HCT116 (cell line): ENCODE measurements around the gene PUM1. TPM values are rescaled to one million over a fixed set of nuclear protein-coding genes. Genes with fewer than 3 reads are reported as not detected.

Source experiments
- ATAC-seq: fragments of 200-7000 bp; cut with Tn5 transposase; 2 replicates; pipeline ENCODE4 v1.9.1; 2020; ENCODE audit warnings: mild to moderate bottlenecking, moderate library complexity
- BruUV-seq: library from RNA; stranded (reverse); fragments of 400-500 nt; replicated peaks from 2 replicates; lab custom pipeline; 2021; lab: Mats Ljungman, UMichigan
- CTCF ChIA-PET: fragments of 300-600 bp; sonication (Branson Sonifier 250); formaldehyde crosslinking; loops from one replicate; lab custom pipeline; 2021; ENCODE audit warnings: antibody characterized with exemption; lab: Charles Lee
- POLR2A ChIA-PET: fragments of 300-600, 350-600 bp; sonication (Branson Sonifier 250); formaldehyde crosslinking; loops from one replicate; lab custom pipeline; 2021; ENCODE audit warnings: antibody characterized with exemption; lab: Charles Lee
- RAD21 ChIA-PET, 2 experiments: fragments of 300-600 bp; sonication (Branson Sonifier 250); formaldehyde crosslinking; loops; one replicate each; lab custom pipeline; 2023; ENCODE audit warnings: low total read pairs in 2 of 2; ENCODE audit not compliant: uncharacterized antibody in 2 of 2, unreplicated experiment in 2 of 2, low non-redundant PET in 1 of 2; lab: Charles Lee
- DNase-seq: peaks from one replicate; pipeline ENCODE4 v3.0.0-alpha.2; 2010; ENCODE audit warnings: low read depth, low spot score
- H2AFZ ChIP-seq: fragments of 200-600 bp; shearing (Covaris generic), sonication (generic); 2 replicates; pipeline ENCODE4 v1.6.1; 2017; ENCODE audit warnings: low read depth, mixed run types, mixed read lengths, antibody characterized with exemption, low read length; ENCODE audit not compliant: poor library complexity, severe bottlenecking
- H3K27ac ChIP-seq: 2 replicates; pipeline ENCODE4 v1.5.1; 2012; ENCODE audit warnings: low read depth, low read length
- H3K27me3 ChIP-seq: fragments of 200-600 bp; sonication (generic); 2 replicates; pipeline ENCODE4 v1.6.1; 2016; ENCODE audit warnings: mixed run types, low read length, mixed read lengths; ENCODE audit not compliant: insufficient read depth
- H3K36me3 ChIP-seq, 2 experiments: fragments of 200-500 bp in 1 of 2; fragments of 200-600 bp in 1 of 2; sonication (Bioruptor generic) in 1 of 2; sonication (generic) in 1 of 2; 2 replicates each; pipeline versions ENCODE4 v1.5.1 to v1.6.1; 2014 to 2016; ENCODE audit warnings: low read length in 2 of 2, inconsistent platforms in 1 of 2, mixed read lengths in 1 of 2, mixed run types in 1 of 2; ENCODE audit not compliant: insufficient read depth in 2 of 2, control insufficient read depth in 1 of 2
- H3K4me1 ChIP-seq, 2 experiments: fragments of 200-600 bp in 1 of 2; sonication (generic) in 1 of 2; 2 replicates each; pipeline versions ENCODE4 v1.5.1 to v1.6.1; 2012 to 2017; ENCODE audit warnings: low read length in 2 of 2, inconsistent platforms in 1 of 2, mild to moderate bottlenecking in 1 of 2, mixed read lengths in 1 of 2, mixed run types in 1 of 2, moderate library complexity in 1 of 2; ENCODE audit not compliant: insufficient read depth in 2 of 2, control insufficient read depth in 1 of 2
- H3K4me2 ChIP-seq: fragments of 200-600 bp; sonication (generic); 2 replicates; pipeline ENCODE4 v1.6.1; 2017; ENCODE audit warnings: mixed run types, low read length, mixed read lengths
- H3K4me3 ChIP-seq, 2 experiments: fragments of 200-600 bp in 1 of 2; sonication (generic) in 1 of 2; replicated peaks in 1 of 2; 2 replicates each; pipeline ENCODE4 v1.5.1; 2011 to 2016; ENCODE audit warnings: low read length in 2 of 2, control low read depth in 1 of 2, low read depth in 1 of 2, mild to moderate bottlenecking in 1 of 2, mixed read lengths in 1 of 2, mixed run types in 1 of 2
- H3K79me2 ChIP-seq: fragments of 200-600 bp; sonication (generic); 2 replicates; pipeline ENCODE4 v1.6.1; 2017; ENCODE audit warnings: mild to moderate bottlenecking, mixed run types, low read length, moderate library complexity, mixed read lengths; ENCODE audit not compliant: insufficient read depth
- H3K9ac ChIP-seq: fragments of 200-600 bp; sonication (generic); 2 replicates; pipeline ENCODE4 v1.6.1; 2016; ENCODE audit warnings: low read length, mixed read lengths
- H3K9me2 ChIP-seq: fragments of 200-600 bp; sonication (generic), shearing (Covaris generic); 2 replicates; pipeline ENCODE4 v1.6.1; 2017; ENCODE audit warnings: mixed run types, mild to moderate bottlenecking, moderate library complexity; ENCODE audit not compliant: insufficient read depth
- H3K9me3 ChIP-seq, 2 experiments: fragments of 200-500 bp in 1 of 2; fragments of 200-600 bp in 1 of 2; sonication (Bioruptor generic) in 1 of 2; sonication (generic) in 1 of 2; 2 replicates each; pipeline ENCODE4 v1.6.1; 2014 to 2017; ENCODE audit warnings: low read length in 2 of 2, mixed read lengths in 2 of 2, inconsistent platforms in 1 of 2, low read depth in 1 of 2, mild to moderate bottlenecking in 1 of 2, mixed run types in 1 of 2, moderate library complexity in 1 of 2; ENCODE audit not compliant: control insufficient read depth in 1 of 2, insufficient read depth in 1 of 2
- H4K20me1 ChIP-seq: fragments of 200-600 bp; sonication (generic), shearing (Covaris generic); 2 replicates; pipeline ENCODE4 v1.6.1; 2017; ENCODE audit warnings: mixed run types, mild to moderate bottlenecking, moderate library complexity; ENCODE audit not compliant: insufficient read depth
- ELF1 ChIP-seq: IDR thresholded peaks from 2 replicates; pipeline ENCODE4 v1.6.1; 2012; ENCODE audit warnings: low read depth, borderline replicate concordance
- EZH2phosphoT487 ChIP-seq: fragments of 200-600 bp; IDR thresholded peaks from 2 replicates; pipeline ENCODE4 v1.6.1; 2018; ENCODE audit warnings: antibody characterized with exemption, borderline replicate concordance
- POLR2A ChIP-seq: IDR thresholded peaks from 2 replicates; pipeline ENCODE4 v1.7.0; 2011; ENCODE audit warnings: borderline replicate concordance; ENCODE audit not compliant: insufficient read depth, insufficient read length; ENCODE audit errors: extremely low read depth
- RAD21 ChIP-seq: IDR thresholded peaks from 2 replicates; pipeline ENCODE4 v1.6.1; 2012; ENCODE audit warnings: low read depth, mild to moderate bottlenecking
- SP1 ChIP-seq: IDR thresholded peaks from 2 replicates; pipeline ENCODE4 v1.6.1; 2012; ENCODE audit warnings: low read depth
- SRF ChIP-seq: IDR thresholded peaks from 2 replicates; pipeline ENCODE4 v1.6.1; 2012; ENCODE audit warnings: low read depth
- ZFX ChIP-seq: fragments of 450-650 bp; IDR thresholded peaks from 2 replicates; pipeline ENCODE4 v1.6.1; 2017
- ZNF274 ChIP-seq: fragments of 200-500 bp; sonication (Bioruptor generic); IDR thresholded peaks from 2 replicates; pipeline ENCODE4 v1.6.1; 2014; ENCODE audit warnings: mild to moderate bottlenecking, low read depth, low read length, inconsistent platforms
- intact Hi-C: fragments of 100-400 bp; cut with micrococcal nuclease; formaldehyde crosslinking; loops from 2 replicates; pipeline ENCODE4 v1.10.0; 2022
- total RNA-seq: library from RNA; stranded (reverse); gene quantifications from one replicate; pipeline ENCODE4 v1.2.1, GENCODE V29; 2021; ENCODE audit not compliant: unreplicated experiment
- TF ChIP-seq, protein P1 (sequence below): IDR thresholded peaks from 2 replicates; pipeline ENCODE4 v1.6.1; 2012; ENCODE audit warnings: low read depth

The PUM1 gene
- total RNA-seq, 1 experiment from 2014 or later, result 113 TPM

DNA sequence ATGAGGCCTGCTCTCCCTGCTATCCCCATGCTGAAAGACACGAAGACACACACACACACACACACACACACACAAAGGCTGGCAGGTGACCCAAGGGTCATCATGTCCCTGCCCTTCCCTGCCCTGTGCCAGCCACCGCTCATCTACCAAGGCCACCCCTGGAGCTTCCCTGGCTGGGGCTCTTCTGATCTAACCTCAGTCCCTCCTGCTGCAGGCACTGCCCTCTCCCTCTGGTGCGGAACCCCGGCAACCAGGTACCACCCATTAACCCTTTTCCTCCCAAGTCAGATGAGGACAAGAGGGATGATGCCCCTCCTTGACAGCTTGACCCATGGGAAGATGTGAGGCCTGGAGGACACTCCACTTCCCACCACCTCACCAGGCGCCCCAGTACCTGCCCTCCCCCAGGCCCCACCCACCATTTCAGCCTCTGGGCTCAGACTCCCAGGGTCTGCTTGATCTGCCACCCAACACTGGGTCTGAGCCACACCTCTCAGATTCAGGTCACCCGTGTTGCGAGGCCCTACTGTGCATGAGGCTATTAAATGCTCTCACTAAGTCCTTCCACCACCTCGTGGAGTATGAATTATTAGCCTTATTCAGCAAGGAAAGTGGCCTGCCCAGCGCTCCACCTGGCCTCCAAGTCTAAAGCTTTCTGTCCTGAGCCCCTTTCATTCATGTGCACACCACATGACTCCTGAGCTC, 159.4 kb downstream of the PUM1 start:
- Histone ChIP-seq H3K9ac (no peak overlapping the region), H3K27me3 (no peaks in the 10 kb centered on the region), H4K20me1 (no peaks in the 10 kb centered on the region), H3K79me2 (peaks cover 24% of the 10 kb centered on the region), H3K27ac (no peak overlapping the region), H3K4me1 (peaks cover 26 to 39% of the 10 kb centered on the region in 2 experiments), H3K4me3 (no peak overlapping the region), H3K36me3 (no peaks in the 10 kb centered on the region), H3K9me2 (no peaks in the 10 kb centered on the region), H3K4me2 (peak overlapping the region; percentile 4; the same call in 1 of the 2 replicates), H3K9me3 (no peaks in the 10 kb centered on the region), H2AFZ (no peak overlapping the region)
- intact Hi-C loops, result no loop called here
- no TSS peak for BruUV-seq
- no peak for DNase-seq
- POLR2A ChIA-PET, result no interaction called here
- no peak for ATAC-seq
- CTCF ChIA-PET, result interaction anchor here (1.1 to 1.9 kb wide), 3 partner anchors 105 to 188 kb away, joined by 3 to 6 read pairs (median 3); no protein-coding TSS in a partner anchor
- TF ChIP-seq SRF (no peak), ZNF274 (no peak), RAD21 (no peak), ZFX (no peak)
- RAD21 ChIA-PET, result no interaction called here

DNA sequence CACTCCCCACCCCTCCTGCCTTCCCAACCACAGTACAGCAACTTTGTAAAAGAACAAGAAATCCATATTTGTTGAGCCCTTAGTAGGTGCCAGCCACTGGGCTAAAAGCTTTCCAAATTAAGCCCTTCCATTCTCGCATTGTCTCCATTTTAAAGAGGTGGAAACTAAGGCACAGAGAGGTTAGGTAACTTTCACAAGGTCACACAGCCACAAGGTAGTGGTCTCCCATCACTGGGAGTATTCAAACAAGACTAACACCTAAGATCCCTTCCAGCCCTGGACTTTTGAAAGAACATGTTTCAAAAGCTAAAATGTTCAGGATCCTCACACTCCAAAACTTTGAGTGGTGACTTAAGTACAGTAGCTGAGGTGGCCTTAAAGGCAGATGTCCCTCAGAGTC, 160.1 kb downstream of the PUM1 start:
- RAD21 ChIA-PET, result no interaction called here
- Histone ChIP-seq H3K9me3 (no peaks in the 10 kb centered on the region), H3K27ac (no peak overlapping the region), H3K9ac (no peak overlapping the region), H3K4me2 (no peak overlapping the region), H3K79me2 (peaks cover 24% of the 10 kb centered on the region), H4K20me1 (no peaks in the 10 kb centered on the region), H3K4me3 (no peak overlapping the region), H3K27me3 (no peaks in the 10 kb centered on the region), H3K36me3 (no peaks in the 10 kb centered on the region), H2AFZ (no peak overlapping the region), H3K4me1 (peaks cover 19 to 33% of the 10 kb centered on the region in 2 experiments), H3K9me2 (no peaks in the 10 kb centered on the region)
- intact Hi-C loops, result no loop called here
- POLR2A ChIA-PET, result no interaction called here
- DNase-seq, result no peak
- CTCF ChIA-PET, result interaction anchor here (1.1 to 1.9 kb wide), 3 partner anchors 104 to 187 kb away, joined by 3 to 6 read pairs (median 3); no protein-coding TSS in a partner anchor
- no peak for TF ChIP-seq ELF1
- no peak for TF ChIP-seq POLR2A
- TF ChIP-seq EZH2phosphoT487, result no peak
- TF ChIP-seq, protein P1, sequence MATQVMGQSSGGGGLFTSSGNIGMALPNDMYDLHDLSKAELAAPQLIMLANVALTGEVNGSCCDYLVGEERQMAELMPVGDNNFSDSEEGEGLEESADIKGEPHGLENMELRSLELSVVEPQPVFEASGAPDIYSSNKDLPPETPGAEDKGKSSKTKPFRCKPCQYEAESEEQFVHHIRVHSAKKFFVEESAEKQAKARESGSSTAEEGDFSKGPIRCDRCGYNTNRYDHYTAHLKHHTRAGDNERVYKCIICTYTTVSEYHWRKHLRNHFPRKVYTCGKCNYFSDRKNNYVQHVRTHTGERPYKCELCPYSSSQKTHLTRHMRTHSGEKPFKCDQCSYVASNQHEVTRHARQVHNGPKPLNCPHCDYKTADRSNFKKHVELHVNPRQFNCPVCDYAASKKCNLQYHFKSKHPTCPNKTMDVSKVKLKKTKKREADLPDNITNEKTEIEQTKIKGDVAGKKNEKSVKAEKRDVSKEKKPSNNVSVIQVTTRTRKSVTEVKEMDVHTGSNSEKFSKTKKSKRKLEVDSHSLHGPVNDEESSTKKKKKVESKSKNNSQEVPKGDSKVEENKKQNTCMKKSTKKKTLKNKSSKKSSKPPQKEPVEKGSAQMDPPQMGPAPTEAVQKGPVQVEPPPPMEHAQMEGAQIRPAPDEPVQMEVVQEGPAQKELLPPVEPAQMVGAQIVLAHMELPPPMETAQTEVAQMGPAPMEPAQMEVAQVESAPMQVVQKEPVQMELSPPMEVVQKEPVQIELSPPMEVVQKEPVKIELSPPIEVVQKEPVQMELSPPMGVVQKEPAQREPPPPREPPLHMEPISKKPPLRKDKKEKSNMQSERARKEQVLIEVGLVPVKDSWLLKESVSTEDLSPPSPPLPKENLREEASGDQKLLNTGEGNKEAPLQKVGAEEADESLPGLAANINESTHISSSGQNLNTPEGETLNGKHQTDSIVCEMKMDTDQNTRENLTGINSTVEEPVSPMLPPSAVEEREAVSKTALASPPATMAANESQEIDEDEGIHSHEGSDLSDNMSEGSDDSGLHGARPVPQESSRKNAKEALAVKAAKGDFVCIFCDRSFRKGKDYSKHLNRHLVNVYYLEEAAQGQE, result no peak
- TF ChIP-seq SP1, result no peak
- no peak for TF ChIP-seq ZFX
- no peak for TF ChIP-seq ZNF274
- no TSS peak for BruUV-seq
- ATAC-seq, result no peak
